ENCODE data around the gene RNF123.
"Not testable (repeated sequence)": the region's sequence is repeated elsewhere in the genome, so short reads cannot be mapped to it uniquely, and the experiment has no call there.

Gene RNF123

DNA sequence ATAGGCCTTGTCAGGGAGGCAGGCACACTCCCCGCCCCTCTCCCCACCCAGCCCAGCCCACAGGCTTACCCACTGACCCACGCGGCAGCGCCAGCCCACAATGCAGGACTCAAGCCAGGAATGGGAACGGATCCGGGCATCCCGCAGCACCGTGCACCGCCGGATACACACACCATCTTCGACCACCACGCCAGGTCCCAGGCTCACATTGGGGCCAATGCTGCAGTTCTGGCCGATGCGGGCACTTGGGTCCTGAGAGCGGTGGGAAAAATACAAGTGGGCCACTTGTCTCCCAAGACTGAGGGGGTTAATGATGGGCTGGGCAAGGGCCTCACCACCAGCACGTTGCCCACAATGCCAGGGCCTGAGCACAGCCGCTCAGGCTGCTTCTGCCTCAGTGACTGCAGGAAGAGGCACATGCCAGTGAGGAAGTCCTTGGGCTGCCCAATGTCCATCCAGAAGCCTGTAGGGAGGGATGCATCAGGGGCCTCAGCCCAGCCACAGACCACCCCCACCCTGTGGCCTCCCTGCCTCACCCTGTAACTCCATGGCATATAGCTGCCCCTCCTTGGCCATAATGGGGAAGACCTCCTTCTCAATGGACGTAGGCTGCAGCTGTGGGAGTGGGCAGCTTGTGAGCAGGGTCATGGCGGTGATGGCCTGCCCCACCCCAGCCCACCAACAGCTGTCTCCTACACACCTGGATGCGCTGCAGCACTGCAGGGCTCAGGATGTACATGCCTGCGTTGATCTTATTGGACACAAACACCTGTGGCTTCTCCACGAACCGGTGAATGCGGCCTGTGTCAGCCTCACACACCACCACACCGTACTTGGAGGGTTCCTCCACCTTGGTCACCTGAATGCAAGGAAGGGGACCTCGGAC lies 32.8 kb downstream of the RNF123 start:
- no peak for DNase-seq

DNA sequence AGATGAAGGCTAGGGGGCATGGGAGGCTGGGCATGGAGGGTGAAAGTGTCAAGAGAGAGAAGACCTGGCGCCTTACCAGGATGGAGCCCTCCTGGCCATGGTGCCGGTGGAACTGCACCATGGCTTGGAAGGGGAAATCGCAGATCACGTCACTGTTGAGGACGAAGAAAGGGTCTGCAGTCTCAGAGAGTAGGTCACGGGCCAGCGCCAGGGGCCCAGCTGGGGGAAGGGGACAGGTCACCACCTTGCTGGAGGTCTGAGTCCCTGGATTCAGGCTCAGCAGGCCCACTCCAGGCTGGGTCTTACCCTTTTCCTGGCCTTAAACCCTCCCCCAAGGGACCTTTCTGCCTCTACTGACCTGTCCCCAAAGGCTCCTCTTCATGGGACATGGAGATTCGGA lies 33.5 kb downstream of the RNF123 start:
- no peak for DNase-seq

DNA sequence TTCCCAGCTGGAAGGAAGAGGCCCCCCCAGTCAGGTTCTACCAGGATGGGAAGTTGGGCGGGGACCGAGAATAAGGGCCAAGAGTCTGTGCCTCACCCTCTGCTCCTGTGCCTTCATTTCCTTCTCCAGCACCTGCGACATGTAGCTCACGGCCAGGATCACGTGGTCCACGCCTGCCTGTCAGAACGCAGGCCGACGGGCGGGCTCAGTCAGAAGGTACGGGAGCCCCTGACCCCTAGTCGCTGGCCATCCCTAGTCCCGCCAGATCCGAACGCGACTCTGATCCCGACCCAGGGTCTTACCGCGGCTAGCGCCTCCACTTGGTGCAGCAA lies 33.9 kb downstream of the RNF123 start:
- DNase-seq: no peak

DNA sequence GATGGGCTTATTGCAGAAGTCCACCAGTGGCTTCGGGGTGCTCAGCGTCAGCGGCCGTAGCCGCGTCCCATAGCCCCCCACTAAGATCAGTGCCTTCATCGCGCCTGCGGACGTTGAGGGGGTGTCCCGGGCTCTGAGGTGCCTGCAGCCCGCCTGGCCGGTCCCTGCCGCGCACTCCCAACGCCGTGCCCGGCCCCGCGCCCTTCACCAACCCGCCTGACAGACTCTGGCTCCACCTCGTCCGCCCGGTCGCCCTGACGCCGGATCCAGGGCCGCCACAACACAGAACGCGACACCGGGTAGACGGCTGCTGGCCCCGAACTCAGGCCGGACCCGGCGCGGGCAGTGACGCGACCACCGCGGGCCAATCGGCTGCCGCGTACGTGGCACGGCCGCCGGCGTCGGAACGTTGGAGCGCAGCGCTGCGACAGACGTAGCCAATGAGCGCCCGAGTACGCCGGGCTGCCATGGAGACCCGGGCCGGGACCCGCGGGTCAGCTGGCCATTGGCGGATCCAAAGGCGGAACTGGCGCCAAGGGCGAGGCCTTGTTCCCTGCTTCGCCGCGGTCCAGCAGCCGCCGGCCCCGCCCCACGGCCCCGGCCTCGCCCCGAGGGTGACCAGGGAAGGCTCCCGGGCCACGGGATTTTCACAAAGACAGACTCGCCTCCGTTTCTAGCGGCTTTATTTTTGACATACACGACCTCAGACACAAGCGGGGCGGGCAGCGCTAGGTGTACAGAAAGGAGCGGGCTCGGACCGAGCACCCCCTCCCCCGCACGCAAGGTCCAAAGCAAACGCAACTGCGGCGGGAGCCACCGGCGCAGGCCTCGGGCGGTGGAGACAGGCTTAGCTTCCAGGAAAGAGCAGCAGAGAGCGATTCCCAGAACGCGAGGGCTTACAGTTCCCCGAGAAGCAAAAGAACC lies 34.5 kb downstream of the RNF123 start, which contains the start of gene GMPPB:
GMPPB (minus strand) TSS at position 324 of the 924 bp plus-strand sequence; CDS start at position 99, 225 bp downstream.
- peak; percentile 83 for DNase-seq

DNA sequence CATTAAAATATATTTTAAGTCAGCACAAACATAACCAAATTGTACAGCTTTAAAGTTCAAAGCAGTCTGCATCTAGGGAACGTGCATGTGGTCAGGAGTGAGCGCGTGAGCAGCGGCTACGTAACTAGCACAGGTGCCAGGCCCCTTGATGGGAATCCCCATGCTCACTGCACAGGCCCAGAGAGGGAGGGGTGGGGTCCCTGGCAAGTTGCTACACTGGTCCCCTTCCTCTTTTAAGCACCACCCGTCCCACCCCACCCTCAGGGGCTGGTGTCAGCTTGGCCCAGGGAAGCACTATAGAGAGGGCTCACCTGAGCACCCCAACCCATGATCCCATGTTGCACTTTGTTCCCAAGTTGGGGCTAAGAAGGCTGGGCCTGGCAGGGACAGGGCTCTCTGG lies 35.2 kb downstream of the RNF123 start:
- DNase-seq: no peak

DNA sequence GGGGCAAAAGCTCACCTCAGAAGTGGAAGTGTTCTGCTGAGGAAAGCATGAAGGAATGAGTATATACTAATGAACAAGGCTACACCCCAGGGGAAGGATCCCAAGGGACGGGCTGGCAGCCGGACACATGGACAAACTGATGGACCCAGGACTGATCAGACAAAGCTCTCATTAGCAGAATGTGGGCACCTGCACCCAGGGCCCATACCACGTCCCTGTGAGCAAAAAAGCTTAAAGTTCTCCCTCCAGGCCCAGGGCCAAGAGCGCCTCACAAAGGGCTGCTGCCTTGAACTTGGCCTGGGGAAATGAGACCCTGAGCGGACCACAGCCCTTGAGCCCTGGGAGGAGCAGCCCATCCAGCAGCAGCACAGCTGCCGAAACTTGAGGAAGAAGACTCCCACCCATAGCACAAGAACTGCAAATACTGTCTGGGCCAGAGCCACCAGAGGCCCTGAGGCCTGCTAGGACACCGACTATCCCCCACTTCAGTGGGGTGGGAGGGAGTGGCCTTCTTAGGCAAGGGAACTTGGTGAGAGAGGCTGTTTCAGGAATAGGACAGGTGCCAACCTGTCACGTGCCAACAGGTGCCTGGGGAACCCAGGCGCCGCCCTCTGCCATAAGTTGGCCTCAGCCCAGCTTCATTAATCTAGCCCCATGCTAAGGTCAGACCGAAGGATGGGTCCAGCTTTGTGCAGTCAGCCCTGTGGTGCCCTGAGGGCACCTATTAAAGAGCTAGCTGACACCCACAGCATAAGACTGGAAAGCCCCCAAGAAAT lies 36.7 kb downstream of the RNF123 start:
- DNase-seq: no peak

DNA sequence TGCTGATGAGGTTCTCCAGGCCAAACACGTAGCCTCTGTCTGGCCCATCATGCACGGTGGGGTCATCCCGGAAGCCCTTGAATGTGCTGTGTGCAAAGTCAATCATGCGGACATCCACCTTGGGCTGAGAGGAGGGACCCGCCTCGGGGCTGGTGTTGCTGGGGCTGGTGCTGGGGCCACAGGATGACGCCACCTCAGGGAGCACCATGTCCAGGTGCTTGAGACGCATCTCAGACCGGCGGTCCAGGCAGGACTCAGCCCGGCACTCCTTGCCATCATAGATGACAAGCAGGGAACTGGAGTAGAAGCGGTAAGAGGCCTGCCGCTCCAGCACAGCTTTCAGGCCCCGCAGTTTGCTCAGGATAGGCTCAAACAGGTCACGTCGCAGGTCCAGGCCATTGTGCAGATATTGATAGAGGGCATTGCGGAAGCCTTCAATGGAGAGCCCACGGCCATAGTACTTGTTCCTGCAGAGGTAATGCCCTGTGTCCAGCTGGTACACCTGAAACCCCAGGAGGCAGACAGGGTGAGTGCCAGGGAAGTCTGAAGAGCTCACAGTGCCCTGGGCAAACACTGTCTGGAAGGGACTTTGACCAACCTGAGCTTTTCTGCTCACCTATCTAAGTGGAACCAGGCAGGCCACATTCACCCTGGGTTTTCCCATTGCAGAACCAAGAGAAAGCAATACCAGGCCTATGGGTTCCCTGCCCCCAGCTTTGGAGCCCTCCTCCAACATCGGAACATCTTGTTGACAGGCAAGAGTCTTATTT lies 38.0 kb downstream of the RNF123 start:
- no peak for DNase-seq

DNA sequence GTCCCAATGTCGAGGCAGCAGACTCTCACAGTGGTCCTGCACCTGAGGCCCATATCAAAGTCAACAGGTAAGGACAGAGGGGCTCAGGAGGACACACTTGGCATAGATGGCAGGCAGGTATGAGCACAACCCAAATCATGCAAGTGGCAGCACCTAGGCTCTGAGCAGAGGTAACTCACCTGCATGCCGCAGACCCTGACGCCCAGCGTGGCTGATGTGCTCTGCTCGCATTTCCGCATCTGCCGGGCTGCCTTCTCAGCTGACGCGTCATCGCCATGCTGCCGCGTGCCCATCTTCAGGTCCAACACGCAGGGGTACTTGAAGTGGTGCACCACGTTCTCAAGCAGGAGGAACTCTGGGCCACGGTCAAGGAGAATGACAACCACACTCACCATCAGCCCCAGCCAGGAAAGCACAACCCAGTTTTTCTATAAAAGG lies 38.6 kb downstream of the RNF123 start:
- DNase-seq: no peak

DNA sequence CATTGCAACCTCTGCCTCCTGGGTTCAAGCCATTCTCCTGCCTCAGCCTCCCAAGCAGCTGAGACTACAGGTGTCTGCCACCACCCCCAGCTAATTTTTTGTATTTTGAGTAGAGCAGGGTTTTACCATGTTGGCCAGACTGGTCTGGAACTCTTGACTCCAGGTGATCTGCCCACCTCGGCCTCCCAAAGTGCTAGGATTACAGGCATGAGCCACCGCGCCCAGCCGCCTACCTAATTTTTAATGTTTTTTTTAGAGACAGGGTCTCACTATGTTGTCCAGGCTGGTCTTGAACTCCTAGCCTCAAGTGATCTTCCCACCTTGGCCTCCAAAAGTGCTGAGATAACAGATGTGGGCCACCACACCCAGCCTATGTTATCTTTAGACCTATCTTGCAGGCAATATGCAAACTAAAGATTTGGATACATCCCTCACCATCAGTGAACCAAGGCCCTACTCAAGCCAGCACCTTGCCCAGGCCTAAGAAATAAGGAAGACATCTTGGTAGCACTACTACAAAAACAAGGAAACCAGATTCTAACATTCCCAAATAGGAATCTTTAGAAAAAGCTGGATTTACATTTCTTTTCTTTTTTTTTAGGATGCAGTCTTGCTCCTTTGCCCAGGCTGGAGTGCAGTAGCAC lies 40.7 kb downstream of the RNF123 start:
- no peak for DNase-seq

DNA sequence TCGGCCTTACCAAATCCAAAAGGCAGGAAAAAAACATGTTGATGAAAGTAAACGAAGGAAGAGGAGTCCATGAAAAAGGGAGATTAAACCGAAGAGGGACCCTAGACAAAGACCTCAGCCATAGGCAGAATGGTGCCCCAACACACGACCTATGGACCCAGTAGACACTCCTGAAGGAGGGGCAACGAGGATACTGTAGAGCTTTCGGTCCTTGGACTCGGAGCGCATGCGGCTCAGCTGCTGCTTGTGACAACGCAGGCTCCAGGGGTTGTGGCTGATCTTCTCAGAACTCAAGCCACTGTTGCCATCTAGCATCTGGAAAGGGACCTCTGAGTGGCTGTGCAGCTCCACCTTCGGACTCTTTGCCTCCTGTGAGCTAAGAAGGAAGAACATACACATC lies 43.2 kb downstream of the RNF123 start:
- no peak for DNase-seq

DNA sequence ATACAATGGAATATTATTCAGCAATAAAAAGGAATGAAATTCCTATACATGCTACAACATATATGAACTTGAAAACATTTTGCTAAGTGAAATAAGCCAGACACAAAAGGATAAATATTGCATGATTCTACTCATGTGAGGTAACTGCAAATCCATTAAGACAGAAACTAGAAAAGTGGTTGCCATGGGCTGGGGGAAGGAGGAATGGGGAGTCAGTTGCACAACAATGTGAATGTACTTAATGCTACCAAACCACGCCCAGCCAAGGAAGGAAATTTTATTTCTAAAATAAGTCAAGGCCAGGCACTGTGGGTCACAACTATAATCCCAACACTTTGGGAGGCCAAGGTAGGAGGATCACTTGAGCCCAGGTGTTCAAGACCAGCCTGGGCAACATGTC lies 44.2 kb downstream of the RNF123 start:
- no peak for DNase-seq

DNA sequence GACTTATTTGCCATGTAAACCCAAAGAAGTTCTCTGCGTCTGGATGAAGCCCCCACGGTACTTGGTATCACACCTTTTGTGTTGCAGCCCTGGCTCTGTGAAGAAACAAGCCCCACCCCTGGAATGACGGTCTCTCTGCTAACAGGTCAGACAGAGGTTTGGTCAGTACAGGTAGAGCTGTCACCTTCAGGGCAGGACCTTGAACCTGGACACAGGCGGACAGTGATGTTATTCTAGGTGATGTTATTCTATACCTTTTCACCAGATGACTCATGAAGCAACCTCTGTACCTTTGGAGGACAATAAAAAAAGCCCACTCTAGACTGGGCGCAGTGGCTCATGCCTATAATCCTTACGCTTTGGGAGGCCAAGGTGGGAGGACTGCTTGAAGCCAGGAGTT lies 45.4 kb downstream of the RNF123 start:
- DNase-seq: no peak

DNA sequence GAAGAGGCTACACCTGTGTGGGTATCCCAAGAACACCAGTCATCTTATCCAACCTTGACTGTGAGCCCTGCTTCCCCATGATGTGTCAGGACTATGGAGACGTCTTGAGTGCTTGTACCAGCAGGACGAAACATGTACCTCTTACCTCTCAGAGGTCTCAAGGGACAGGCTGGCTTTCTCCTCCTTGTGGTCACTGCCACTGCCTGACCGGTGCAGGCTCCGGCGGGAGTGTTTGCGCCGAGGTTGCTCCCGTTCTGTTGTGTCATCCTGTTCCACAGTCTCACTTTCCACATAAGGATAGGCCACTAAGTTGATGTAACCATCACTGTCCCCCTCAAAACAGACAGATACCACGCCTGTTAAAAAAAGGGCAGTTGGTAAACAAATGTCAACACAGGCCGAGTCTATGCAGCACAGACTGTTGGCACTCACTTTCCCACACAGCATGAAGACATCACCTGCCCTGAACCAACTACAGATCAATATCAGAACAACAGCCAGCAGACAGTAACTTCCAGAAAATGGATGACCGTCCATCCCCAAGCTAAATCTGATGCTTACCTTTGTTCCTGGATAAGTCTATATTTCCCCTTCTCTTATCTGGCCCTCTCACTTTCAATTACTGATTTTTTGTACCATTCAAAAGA lies 48.8 kb downstream of the RNF123 start:
- DNase-seq: no peak

DNA sequence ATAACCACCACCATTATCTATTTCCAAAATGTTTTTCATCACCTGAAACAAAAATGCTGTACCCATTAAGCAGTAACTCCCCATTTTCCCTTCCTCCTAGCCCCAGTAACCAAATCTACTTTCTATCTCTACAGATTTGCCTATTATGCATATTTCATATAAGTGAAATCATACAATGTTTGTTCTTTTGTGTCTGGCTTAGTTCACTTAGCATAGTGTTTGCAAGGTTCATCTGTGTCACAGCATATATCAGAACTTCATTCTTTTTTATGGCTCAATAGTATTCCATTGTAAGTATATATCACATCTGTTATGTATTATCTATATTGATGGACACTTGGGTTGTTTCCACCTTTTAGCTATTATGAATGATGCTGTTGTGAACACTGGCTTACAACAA lies 51.1 kb downstream of the RNF123 start:
- DNase-seq: no peak

DNA sequence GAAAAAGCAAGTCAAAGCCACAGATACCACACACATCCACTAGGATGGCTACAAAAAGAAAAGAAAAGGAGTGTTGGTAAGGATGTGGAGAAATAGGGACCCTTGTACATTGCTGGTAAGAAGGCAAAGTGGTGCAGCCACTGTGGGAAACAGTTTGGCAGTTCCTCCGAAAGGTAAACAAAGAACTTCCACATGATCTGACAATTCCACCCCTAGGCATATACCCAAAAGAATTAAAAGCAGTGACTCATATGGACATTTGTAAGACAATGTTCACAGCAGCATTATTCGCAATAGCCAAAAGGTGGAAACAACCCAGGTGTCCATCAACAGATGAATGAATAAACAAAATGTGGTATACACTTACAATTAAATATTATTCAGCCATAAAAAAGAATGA lies 56.6 kb downstream of the RNF123 start:
- DNase-seq: no peak

DNA sequence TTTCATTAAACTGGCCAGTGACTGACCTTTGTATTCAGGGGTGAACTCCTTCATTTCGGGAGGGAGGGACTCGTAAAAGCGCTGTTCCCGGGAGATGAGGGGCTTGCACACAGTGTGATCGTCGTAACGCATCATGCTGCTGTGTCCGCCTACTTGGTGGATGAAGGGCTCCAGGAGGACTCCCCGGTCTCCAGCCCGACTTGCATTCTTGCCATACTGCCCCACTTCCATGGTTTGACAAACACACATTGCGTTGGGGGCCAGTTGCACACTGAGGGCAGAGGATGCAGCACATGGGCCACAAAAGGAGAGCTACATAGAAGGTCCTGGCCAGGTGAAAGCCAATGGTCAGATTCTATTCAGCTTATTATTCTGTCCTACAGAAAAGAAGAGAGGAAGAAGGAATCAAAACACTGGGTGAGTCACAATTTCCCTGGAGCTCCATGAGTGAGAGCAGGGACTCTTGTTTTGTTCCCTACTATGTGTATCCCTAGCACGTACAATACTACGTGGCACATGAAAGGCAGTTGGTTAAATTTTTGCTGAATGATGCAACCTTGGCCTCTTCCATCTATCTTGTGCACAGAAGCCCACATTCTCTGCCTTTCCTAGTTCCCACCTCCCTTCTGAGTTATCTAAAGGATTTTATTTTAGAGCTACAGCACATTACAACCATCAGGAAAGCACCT lies 58.6 kb downstream of the RNF123 start:
- no peak for DNase-seq

DNA sequence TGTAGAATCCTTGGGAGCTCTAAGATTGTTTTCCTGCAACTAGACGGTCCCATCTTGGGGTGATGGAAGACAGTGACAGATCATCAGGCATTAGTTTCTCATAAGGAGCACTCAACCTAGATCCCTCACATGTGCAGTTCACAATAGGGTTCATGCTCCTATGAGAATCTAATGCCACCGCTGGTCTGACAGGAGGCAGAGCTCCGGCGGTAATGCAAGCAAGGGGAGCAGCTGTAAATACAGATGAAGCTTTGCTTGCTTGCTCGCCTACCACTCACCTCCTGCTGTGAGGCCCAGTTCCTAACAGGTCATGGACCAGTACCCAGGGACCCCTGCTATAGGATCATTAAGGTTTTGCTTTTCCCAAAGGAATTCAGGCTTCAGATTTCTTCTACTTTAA lies 59.5 kb downstream of the RNF123 start:
- not testable (repeated sequence) for DNase-seq

DNA sequence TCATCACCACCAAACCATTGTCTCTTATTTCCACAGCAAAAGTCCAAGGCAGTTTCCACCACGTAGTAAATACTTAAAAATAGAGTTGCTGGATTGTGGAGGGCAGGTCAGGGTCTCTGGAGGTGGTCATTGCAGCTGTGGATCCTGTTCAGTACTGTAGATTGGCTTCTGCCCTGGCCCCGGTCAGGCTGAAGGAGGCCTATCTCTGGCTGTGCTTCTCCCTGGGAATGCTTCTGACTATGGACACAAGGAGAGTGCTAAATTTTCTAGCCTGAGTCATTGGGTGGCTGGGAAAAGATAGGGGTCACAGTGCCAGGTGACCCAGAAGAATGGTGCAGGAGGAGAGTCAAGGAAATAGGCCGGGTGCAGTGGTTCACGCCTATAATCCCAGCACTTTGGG lies 60.7 kb downstream of the RNF123 start:
- DNase-seq: no peak

DNA sequence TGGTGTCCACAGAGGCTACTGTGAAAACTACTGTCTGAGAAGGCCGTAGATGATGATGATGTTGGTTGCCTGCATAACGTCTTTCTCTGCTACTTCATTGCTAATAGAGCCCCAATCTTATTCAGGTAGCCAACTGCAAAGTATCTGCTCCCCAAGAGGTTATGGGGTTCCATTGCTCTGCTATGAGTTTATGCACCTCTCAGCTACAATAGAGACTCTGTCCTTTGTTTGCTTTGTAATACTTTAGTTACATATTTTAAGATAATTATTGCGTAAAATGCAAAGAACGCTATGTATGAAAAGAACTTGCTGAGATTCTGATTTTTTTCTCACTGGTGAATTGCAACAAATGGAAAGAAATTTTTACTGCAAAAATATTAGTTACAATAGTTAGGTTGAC lies 62.1 kb downstream of the RNF123 start:
- DNase-seq: no peak

DNA sequence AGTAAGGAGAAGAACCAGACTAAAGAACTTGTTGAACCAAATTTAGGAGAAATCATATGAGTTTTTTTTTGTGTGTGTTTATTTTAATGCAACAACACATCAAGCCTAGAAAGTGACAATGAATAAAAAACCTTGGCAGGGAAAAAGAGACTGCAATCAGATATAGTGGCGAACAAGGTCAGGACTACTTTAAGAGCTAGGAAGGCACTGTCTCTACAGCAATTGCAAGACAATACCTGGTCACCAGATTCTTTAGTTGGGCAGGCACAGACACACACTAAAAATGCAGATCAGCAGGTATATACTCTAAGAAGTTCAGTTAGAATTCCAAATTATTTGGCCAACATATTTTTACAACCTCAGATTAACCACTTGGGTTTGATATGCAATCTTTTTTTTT lies 65.2 kb downstream of the RNF123 start:
- no peak for DNase-seq

DNA sequence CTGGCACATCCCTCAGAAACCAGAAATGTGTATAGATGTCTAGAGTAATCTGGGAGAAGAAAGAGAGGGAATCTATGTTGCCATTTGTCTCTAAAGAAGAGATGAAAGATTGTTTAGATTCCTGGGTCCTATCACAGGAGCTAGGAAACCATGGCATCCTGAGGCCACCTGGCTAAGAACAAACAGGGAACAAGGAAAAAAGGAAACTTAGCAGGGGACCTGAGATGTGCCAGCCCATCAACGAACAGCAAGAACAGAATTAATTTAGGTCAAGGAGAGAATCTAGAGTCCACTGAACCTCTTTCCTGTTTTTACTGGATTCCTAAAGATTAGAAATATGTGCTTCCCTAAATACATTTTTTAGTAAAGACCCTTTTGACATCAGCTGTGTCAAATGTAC lies 66.7 kb downstream of the RNF123 start:
- DNase-seq: no peak

Measured in NCI-H748 treated with DMSO at 0.1 percent for 48 hours (cell line).